Measurements from ENCODE around the gene TSPAN15. TPM values are rescaled to one million over a fixed set of nuclear protein-coding genes. Genes with fewer than 3 reads are reported as not detected.

TSPAN15 gene
- total RNA-seq, 6 experiments from 2014 or later, result 2.3 to 8.3 (median 3.3) TPM

DNA sequence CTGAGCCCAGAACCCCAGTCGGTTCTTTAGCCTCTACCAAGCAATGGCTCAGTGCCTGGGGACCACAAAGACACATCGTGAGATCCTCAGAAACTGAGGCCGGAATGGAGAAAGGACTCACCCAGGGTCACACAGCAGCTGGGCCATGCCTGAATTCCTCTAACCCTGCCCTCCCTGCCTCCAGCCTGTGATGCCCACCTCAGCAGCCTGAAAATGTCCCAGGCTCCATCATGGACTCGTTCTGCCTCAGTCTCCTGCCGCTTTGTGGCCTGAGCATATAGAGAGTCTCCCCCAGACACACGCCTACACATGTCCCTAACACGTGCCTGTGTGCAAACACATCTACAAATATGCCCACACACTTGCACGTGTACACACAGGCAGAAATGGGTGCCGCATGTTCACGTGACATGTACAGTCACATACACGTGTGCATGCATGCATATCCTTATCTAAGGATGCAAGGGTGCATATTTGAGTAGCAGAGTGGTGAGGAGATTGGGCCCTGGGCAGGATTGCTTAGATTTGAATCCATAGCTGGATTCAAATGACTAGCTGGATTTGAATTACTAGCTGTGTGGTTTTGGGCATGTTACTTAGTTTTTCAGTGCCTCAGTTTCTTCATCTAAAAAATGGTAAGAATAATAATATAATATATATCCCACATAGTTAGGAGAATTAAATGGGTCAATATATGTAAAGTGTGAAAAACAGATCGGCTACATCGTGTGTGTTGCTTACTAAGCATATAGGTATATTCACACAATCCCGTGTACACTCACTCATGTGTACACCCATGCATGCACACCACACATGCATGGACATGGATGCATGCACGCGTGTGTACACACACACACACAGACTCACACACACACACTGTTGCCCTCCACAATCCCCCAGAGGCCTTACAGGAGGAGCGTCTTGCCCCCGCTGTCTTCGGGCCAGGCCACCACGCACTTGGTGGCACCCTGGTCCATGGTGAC is 36.9 kb upstream of the TSPAN15 start:
- Histone ChIP-seq H3K9me3 (no peaks in the 10 kb centered on the region), H3K4me1 (peaks cover 0 to under 1% (median 0%) of the 10 kb centered on the region in 4 donors), H3K36me3 (no peaks in the 10 kb centered on the region), H3K4me3 (no peak overlapping the region), H3K27ac (no peak overlapping the region), H3K27me3 (no peaks in the 10 kb centered on the region)
- ATAC-seq, result no peak
- no peak for TF ChIP-seq POLR2A (IDR thresholded peaks at IDR 0.05)
- TF ChIP-seq, protein P1, sequence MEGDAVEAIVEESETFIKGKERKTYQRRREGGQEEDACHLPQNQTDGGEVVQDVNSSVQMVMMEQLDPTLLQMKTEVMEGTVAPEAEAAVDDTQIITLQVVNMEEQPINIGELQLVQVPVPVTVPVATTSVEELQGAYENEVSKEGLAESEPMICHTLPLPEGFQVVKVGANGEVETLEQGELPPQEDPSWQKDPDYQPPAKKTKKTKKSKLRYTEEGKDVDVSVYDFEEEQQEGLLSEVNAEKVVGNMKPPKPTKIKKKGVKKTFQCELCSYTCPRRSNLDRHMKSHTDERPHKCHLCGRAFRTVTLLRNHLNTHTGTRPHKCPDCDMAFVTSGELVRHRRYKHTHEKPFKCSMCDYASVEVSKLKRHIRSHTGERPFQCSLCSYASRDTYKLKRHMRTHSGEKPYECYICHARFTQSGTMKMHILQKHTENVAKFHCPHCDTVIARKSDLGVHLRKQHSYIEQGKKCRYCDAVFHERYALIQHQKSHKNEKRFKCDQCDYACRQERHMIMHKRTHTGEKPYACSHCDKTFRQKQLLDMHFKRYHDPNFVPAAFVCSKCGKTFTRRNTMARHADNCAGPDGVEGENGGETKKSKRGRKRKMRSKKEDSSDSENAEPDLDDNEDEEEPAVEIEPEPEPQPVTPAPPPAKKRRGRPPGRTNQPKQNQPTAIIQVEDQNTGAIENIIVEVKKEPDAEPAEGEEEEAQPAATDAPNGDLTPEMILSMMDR (IDR thresholded peaks at IDR 0.05), result no peak
- WGBS (ENCODE audit: insufficient coverage, low coverage, low lambda C conversion rate, missing lambda C conversion rate), result 74% methylated on average over 12 of the region's 20 CpGs
- intact Hi-C loops (cut with DNase I), result loop anchor here in 1 of 2 donors (10.0 kb wide), 1 partner anchor 220 kb away; the partner anchor contains the start of gene FAM241B
- no peak for DNase-seq

DNA sequence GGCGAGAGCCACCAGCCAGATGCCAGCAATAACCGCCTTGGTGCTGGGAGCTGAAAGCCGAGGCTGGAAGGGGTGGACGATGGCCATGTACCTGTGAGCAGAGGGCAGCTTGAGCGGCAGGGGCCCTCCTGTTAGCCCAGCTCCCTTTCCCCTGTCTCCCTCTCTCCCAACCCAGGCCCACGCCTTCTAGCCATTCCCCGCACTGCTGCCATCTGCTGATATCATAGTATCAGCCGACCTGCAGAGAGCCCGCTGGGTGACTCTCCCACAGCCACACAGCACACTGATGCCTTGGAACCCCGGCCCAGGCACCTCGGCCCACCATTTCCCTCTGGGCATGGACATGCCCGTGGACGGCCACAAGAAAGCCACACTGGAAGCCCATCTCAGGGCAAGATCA is 36.2 kb upstream of the TSPAN15 start:
- Histone ChIP-seq H3K27me3 (no peaks in the 10 kb centered on the region), H3K36me3 (no peaks in the 10 kb centered on the region), H3K27ac (no peak overlapping the region), H3K9me3 (no peaks in the 10 kb centered on the region), H3K4me3 (no peak overlapping the region), H3K4me1 (no peaks in the 10 kb centered on the region)
- ATAC-seq, result no peak
- DNase-seq, result no peak
- no peak for TF ChIP-seq POLR2A (IDR thresholded peaks at IDR 0.05)
- TF ChIP-seq, protein P1 (IDR thresholded peaks at IDR 0.05), result no peak
- intact Hi-C loops (cut with DNase I), result loop anchor here in 1 of 2 donors (10.0 kb wide), 1 partner anchor 220 kb away; the partner anchor contains the start of gene FAM241B
- WGBS (ENCODE audit: insufficient coverage, low coverage, low lambda C conversion rate, missing lambda C conversion rate), result 90% methylated on average over 2 of the region's 13 CpGs

DNA sequence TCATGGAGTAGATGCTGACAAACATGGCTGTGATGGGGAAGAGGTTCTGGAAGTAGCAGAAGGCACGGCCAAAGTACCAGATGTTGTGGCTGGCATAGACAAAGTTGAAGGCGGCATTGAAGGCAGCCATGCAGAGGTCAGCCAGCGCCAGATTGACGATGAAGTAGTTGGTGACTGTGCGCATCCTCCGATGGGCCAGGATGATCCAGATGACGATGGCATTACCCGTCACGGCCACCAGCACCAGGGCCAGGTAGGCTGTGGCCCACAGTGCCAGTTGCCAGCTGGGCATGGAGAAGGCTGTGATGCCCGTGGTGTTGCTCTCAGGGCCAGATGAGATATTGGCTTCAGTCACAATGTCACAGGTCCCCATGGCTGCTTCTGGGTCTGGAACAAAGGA is 35.3 kb upstream of the TSPAN15 start:
- no peaks in the 10 kb centered on the region for H3K9me3 ChIP-seq
- H3K4me1 ChIP-seq, result no peaks in the 10 kb centered on the region
- ATAC-seq, result no peak
- intact Hi-C loops (cut with DNase I), result loop anchor here in 1 of 2 donors (10.0 kb wide), 1 partner anchor 219 kb away; the partner anchor contains the start of gene FAM241B
- 88% methylated on average over 2 of the region's 10 CpGs for WGBS (ENCODE audit: insufficient coverage, low coverage, low lambda C conversion rate, missing lambda C conversion rate)
- TF ChIP-seq POLR2A (IDR thresholded peaks at IDR 0.05), result no peak
- TF ChIP-seq, protein P1 (IDR thresholded peaks at IDR 0.05), result no peak
- no peaks in the 10 kb centered on the region for H3K27me3 ChIP-seq
- H3K36me3 ChIP-seq, result no peaks in the 10 kb centered on the region
- no peak for DNase-seq
- H3K4me3 ChIP-seq, result no peak overlapping the region
- H3K27ac ChIP-seq, result no peak overlapping the region

DNA sequence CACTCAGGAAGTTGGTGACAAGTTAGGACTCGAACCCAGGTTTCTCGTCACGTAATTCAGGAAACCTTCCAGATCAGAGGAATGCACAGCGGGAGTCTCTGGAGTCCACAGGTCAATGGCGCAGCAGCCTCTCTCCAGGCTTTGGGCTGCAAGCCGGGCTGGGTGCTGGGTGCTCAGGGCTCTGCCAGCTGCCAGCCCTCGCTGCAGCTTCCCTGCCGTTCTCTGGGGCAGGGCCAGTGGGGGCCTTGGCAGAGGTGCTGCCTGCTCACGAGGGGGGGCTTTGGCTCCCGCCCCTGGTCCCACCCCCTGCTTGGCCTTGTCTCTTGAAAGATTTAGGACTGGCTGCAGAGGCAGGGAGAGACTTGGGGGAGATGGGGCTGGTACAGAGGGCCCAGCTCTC is 34.6 kb upstream of the TSPAN15 start, which contains the start of gene TACR2:
Gene TACR2 (minus strand): TSS at position 224 of the 400 bp plus-strand sequence. CDS start 595 bp downstream, outside the sequence.
- ATAC-seq, result no peak
- no peak within 1 kb of the TSS for H3K4me3 ChIP-seq
- no peak within 1 kb of the TSS for H3K27ac ChIP-seq
- no peak for TF ChIP-seq POLR2A (IDR thresholded peaks at IDR 0.05)
- TF ChIP-seq, protein P1 (IDR thresholded peaks at IDR 0.05), result no peak
- intact Hi-C loops (cut with DNase I), result loop anchor here in 1 of 2 donors (10.0 kb wide), 1 partner anchor 218 kb away; the partner anchor contains the start of gene FAM241B
- no peaks in the 10 kb centered on the region for H3K27me3 ChIP-seq
- no peaks in the 10 kb centered on the region for H3K4me1 ChIP-seq
- H3K9me3 ChIP-seq, result no peaks in the 10 kb centered on the region
- no peaks in the 10 kb centered on the region for H3K36me3 ChIP-seq
- no peak for DNase-seq
- WGBS (ENCODE audit: insufficient coverage, low coverage, low lambda C conversion rate, missing lambda C conversion rate), result 62% methylated on average over 4 of the region's 10 CpGs

Data from right lobe of liver (tissue), 6 donors.